GM23248 (cell line): ENCODE results near the gene PREP.

Experiments used
- EZH2 ChIP-seq: fragments of 200-600 bp; sonication (generic); IDR thresholded peaks from 2 replicates; pipeline ENCODE4 v1.6.1; 2018; ENCODE audit warnings: antibody characterized with exemption, mild to moderate bottlenecking; ENCODE audit not compliant: insufficient read depth, poor library complexity, severe bottlenecking
- EZH2phosphoT487 ChIP-seq: fragments of 200-600 bp; sonication (generic); IDR thresholded peaks from 2 replicates; pipeline ENCODE4 v1.6.1; 2018; ENCODE audit warnings: antibody characterized with exemption, moderate library complexity, mild to moderate bottlenecking, low read depth; ENCODE audit not compliant: insufficient read depth

- TF ChIP-seq EZH2 (no peak), EZH2phosphoT487 (no peak)
Measured at GRCh38 chr6:105345506-105345905, 57.4 kb downstream of the PREP start.
